RWPE1 (cell line): ENCODE results near the gene ROCK1.
A peak's percentile ranks its signal among the peaks of the same experiment; 100 is the strongest.

Experiments
- CTCF ChIA-PET: fragments of 350-600 bp; sonication (Branson Sonifier 250); formaldehyde crosslinking; extraction: SDS; loops from one replicate; lab custom pipeline; 2021; lab: Yijun Ruan, JAX
- POLR2A ChIA-PET: fragments of 400-600 bp; formaldehyde crosslinking; extraction: SDS; loops from one replicate; lab custom pipeline; 2020; ENCODE audit warnings: antibody characterized with exemption; ENCODE audit not compliant: low non-redundant PET; lab: Yijun Ruan, JAX
- DNase-seq: peaks from one replicate; pipeline ENCODE4 v3.0.0; 2012; ENCODE audit warnings: low spot score
- H3K27ac ChIP-seq: fragments of 450-650 bp; 2 replicates; pipeline ENCODE4 v1.5.1; 2017
- TF ChIP-seq, protein P1 (sequence below): fragments of 450-650 bp; conservative IDR thresholded peaks from 2 replicates; pipeline ENCODE4 v1.5.1; 2017; ENCODE audit warnings: low read depth, mild to moderate bottlenecking

The ROCK1 gene

DNA sequence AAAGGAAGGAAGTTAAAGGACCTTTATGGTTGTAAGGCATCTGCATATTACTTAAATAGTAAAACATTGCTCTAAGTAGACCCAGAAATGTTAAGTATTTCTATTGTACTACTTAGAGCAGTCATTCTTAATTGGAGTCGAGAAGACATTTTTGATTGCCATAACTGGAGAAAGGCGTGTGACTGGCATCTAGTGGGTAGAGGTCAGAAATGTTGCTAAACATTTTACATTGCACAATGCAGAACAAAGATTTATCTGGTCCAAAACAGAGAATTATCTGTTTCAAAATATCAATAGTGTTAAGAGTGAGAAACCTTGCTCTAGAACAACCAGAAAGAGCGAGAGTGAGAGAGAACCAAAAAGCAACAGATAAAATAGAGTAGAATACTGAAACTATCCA, 23.3 kb upstream of the ROCK1 start:
- no peak for DNase-seq
- CTCF ChIA-PET = no interaction called here
- POLR2A ChIA-PET = no interaction called here
- no peak overlapping the region for H3K27ac ChIP-seq
- TF ChIP-seq, protein P1, sequence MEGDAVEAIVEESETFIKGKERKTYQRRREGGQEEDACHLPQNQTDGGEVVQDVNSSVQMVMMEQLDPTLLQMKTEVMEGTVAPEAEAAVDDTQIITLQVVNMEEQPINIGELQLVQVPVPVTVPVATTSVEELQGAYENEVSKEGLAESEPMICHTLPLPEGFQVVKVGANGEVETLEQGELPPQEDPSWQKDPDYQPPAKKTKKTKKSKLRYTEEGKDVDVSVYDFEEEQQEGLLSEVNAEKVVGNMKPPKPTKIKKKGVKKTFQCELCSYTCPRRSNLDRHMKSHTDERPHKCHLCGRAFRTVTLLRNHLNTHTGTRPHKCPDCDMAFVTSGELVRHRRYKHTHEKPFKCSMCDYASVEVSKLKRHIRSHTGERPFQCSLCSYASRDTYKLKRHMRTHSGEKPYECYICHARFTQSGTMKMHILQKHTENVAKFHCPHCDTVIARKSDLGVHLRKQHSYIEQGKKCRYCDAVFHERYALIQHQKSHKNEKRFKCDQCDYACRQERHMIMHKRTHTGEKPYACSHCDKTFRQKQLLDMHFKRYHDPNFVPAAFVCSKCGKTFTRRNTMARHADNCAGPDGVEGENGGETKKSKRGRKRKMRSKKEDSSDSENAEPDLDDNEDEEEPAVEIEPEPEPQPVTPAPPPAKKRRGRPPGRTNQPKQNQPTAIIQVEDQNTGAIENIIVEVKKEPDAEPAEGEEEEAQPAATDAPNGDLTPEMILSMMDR = peak; percentile 41

DNA sequence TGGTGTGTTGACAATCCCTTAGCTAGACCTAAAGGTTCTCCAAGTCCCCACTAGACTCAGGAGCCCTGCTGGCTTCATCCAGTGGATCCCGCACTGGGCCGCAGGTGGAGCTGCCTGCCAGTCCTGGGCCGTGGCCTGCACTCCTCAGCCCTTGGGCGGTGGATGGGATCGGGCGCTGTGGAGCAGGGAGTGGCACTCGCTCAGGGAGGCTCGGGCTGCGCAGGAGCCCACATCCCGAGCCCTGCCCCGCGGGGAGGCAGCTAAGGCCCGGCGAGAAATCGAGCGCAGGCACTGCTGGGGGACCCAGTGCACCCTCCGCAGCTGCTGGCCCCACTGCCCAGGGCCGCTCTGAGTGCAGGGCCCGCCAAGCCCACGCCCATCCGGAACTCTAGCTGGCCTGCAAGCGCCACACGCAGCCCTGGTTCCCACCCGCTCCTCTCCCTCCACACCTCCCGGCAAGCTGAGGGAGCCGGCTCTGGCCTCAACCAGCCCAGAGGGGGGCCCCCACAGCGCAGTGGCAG, 20.8 kb upstream of the ROCK1 start:
- no peak for DNase-seq
- POLR2A ChIA-PET = no interaction called here
- TF ChIP-seq, protein P1 = no peak
- CTCF ChIA-PET = interaction anchor here (0.6 kb wide), 4 partner anchors 8 to 1431 kb away, joined by 3 to 6 read pairs (median 4); no protein-coding TSS in a partner anchor
- no peak overlapping the region for H3K27ac ChIP-seq

DNA sequence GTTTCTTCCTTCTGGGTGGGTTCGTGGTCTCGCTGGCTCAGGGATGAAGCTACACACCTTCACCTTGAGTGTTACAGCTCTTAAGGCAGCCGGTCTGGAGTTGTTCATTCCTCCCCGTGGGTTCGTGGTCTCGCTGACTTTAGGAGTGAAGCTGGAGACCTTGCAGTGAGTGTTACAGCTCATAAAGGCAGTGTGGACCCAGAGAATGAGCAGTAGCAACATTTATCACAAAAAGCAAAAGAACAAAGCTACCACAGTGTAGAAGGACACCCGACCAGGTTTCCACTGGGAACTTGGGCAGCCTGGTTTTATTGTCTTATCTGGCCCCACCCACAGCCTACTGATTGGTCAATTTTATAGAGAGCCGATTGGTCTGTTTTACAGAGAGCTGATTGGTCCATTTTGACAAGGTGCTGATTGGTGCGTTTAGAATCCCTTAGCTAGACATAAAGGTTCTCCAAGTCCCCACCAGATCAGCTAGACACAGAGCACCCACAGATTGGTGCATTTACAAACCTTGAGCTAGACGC, 20.1 kb upstream of the ROCK1 start:
- ChIA-PET CTCF (interaction anchor here (0.6 kb wide), 3 partner anchors 8 to 424 kb away, joined by 3 to 4 read pairs (median 3); no protein-coding TSS in a partner anchor), POLR2A (no interaction called here)
- TF ChIP-seq, protein P1 = no peak
- H3K27ac ChIP-seq = no peak overlapping the region
- no peak for DNase-seq

DNA sequence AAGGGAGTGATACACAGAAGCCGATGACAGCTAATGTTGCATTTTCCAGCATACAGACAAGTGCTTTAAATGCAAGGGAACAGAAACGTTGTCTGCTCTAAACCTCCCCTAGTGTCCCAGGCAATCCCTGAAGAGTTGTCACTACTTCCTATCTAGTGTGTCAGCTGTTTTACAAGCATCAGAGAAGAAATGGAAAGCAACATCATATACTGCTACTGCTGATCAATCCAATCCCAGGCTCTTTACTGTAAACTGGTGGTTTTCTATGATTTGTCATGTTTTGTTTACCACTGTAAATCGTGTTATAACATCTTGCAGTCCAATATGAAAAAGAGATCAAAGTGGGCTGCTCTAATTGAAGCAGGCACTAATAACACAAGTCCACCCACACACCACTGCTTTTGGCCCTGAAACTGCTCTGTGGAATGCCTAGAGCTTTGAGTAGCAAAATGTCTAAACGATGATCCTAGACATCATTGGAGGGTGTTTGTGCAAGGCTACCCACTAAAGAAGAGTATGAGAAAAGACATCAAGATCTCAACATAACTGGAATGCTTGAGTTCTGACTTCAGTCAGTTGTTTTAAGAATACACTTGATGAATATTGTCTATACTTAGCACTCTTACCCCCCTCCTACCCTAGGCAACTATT, 18.1 kb upstream of the ROCK1 start:
- no peak overlapping the region for H3K27ac ChIP-seq
- ChIA-PET POLR2A (no interaction called here), CTCF (interaction anchor here (1.1 kb wide), 1 partner anchor 14 kb away, joined by 4 read pairs; no protein-coding TSS in a partner anchor)
- DNase-seq = no peak
- TF ChIP-seq, protein P1 = no peak

DNA sequence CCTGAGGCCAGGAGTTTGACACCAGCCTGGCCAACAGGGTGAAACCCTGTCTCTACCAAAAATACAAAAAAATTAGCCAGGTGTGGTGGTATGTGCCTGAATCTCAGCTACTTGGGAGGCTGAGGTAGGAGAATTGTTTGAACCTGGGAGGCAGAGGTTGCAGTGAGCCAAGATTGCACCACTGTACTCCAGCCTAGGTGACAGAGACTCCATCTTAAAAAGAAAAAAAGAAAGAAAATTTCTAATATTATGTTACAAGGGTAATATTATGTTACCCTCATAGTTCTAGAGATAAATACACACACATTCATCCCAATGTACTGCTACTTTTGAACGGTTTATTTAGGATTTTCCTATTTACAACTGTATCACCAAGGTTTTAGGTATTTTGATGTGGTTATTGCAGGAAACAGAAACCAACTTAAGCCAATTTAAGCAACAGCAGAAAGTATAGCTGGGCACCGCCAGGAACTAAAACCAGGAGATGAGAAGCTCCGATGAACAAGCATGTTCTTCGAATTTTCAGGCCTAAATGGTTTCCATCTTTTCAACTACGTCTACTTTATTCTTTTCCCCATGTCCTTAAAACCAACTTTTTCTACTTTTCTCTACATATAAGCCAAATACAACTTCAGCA, 11.8 kb upstream of the ROCK1 start:
- CTCF ChIA-PET = no interaction called here
- POLR2A ChIA-PET = no interaction called here
- TF ChIP-seq, protein P1 = no peak
- no peak overlapping the region for H3K27ac ChIP-seq
- no peak for DNase-seq

DNA sequence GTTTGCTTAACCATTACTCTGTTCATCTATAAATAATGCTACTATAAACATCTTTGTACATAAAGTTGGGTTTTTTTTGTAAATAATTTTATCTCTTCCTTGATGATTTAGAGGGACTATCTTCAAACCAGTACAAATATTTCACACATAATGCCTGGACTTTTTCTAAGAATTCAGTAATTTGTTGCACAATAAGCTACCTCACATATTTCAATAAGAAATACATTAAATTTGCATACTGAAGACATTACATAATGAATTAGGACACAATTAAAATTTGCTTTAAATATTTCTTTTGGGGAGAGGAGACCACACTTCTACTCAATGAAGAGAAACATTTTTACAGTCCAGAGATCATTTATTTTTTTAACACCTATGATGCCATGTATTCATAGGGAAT, 7.2 kb upstream of the ROCK1 start:
- POLR2A ChIA-PET = no interaction called here
- no peak for DNase-seq
- CTCF ChIA-PET = interaction anchor here (0.7 kb wide), 1 partner anchor 61 kb away, joined by 4 read pairs; no protein-coding TSS in a partner anchor
- TF ChIP-seq, protein P1 = no peak
- H3K27ac ChIP-seq = no peak overlapping the region
